Stimulated activated CD8-positive, alpha-beta memory T cell treated with anti-CD3 and anti-CD28 coated beads, Interleukin-4, amount 100 ng/mL, for 1 hour (primary cell): ENCODE data around the gene JAML.

Experiments used
- DNase-seq, 2 donors: peaks; one replicate each; pipeline ENCODE4 v3.0.0-alpha.2; 2020; ENCODE audit warnings: low read depth in 2 of 2, low spot score in 1 of 2

The JAML gene

GRCh38 chr11:118148856-118149255 lies 76.0 kb downstream of the JAML start:
- DNase-seq, result no peak

- DNase-seq, result no peak
Measured at GRCh38 chr11:118148240-118148639, 76.6 kb downstream of the JAML start.

GRCh38 chr11:118147502-118147901 lies 77.3 kb downstream of the JAML start:
- DNase-seq, result no peak

GRCh38 chr11:118146554-118146953 lies 78.3 kb downstream of the JAML start:
- DNase-seq, result no peak

- peak; percentile 59 to 69 for DNase-seq
Measured at GRCh38 chr11:118145285-118146227, 79.3 kb downstream of the JAML start.

- DNase-seq, result no peak
Measured at GRCh38 chr11:118144301-118145268, 80.2 kb downstream of the JAML start.
